Thymus (tissue), 11 donors: ENCODE data around the gene SMIM8. TPM values are rescaled to one million over a fixed set of nuclear protein-coding genes. Genes with fewer than 3 reads are reported as not detected.
"Not testable (repeated sequence)": the region's sequence is repeated elsewhere in the genome, so short reads cannot be mapped to it uniquely, and the experiment has no call there.

Experiments used
- DNase-seq, 9 donors: peaks; one replicate each; pipeline ENCODE4 v3.0.0-alpha.2; 2013; ENCODE audit warnings: low spot score in 9 of 9, low read depth in 6 of 9, missing footprints in 1 of 9
- H3K27ac ChIP-seq, 2 donors: one replicate each; pipeline ENCODE4 v1.5.1; 2013; ENCODE audit warnings: control low read depth in 1 of 2, low read depth in 1 of 2, low read length in 1 of 2, mild to moderate bottlenecking in 1 of 2, moderate library complexity in 1 of 2
- H3K27me3 ChIP-seq, 2 donors: one replicate each; pipeline ENCODE4 v1.5.1; 2013; ENCODE audit warnings: low read length in 1 of 2; ENCODE audit not compliant: control insufficient read depth in 2 of 2, insufficient read depth in 1 of 2
- H3K36me3 ChIP-seq, 2 donors: one replicate each; pipeline ENCODE4 v1.5.1; 2013; ENCODE audit warnings: low read length in 1 of 2, mild to moderate bottlenecking in 1 of 2, moderate library complexity in 1 of 2; ENCODE audit not compliant: control insufficient read depth in 2 of 2, insufficient read depth in 2 of 2
- H3K4me1 ChIP-seq, 2 donors: one replicate each; pipeline ENCODE4 v1.5.1; 2013; ENCODE audit warnings: low read length in 2 of 2; ENCODE audit not compliant: control insufficient read depth in 2 of 2, insufficient read depth in 2 of 2
- H3K4me3 ChIP-seq, 2 donors: one replicate each; pipeline ENCODE4 v1.5.1; 2013; ENCODE audit warnings: low read length in 2 of 2, control low read depth in 1 of 2, mild to moderate bottlenecking in 1 of 2
- H3K9me3 ChIP-seq, 2 donors: one replicate each; pipeline ENCODE4 v1.5.1; 2013; ENCODE audit warnings: low read length in 1 of 2, mild to moderate bottlenecking in 1 of 2; ENCODE audit not compliant: control insufficient read depth in 2 of 2, insufficient read depth in 1 of 2
- WGBS: extraction: QIAGEN DNeasy Blood & Tissue Kit; methylation state at CpG from one replicate; pipeline ENCODE4 v1.1.7; 2013; 5-methylcytosine and 5-hydroxymethylcytosine counted together
- polyA plus RNA-seq: library from polyadenylated mRNA; stranded (reverse); fragments of 200-250 nt; gene quantifications from one replicate; pipeline ENCODE4 v1.2.3, GENCODE V29; 2013
- total RNA-seq: library from RNA; stranded (reverse); fragments of 120-200 nt; gene quantifications from one replicate; pipeline ENCODE4 v1.2.4, GENCODE V29; 2013
- donor health status: healthy.

SMIM8 gene
- total and polyA plus RNA-seq, 2 donors = 8.3 to 8.8 TPM

GRCh38 chr6:87319271-87319987, 3.0 kb upstream of the SMIM8 start:
- 93% methylated on average over 3 of the region's 3 CpGs for WGBS
- Histone ChIP-seq H3K9me3 (no peaks in the 10 kb centered on the region), H3K36me3 (no peaks in the 10 kb centered on the region), H3K4me1 (no peaks in the 10 kb centered on the region), H3K4me3 (no peak overlapping the region), H3K27ac (no peak overlapping the region), H3K27me3 (no peaks in the 10 kb centered on the region)
- no peak for DNase-seq

- whole genome bisulfite sequencing = 100% methylated on average over 1 of the region's 1 CpG
- not testable (repeated sequence) for H3K4me1 ChIP-seq, H3K36me3 ChIP-seq
These were observed 1.5 kb downstream of the SMIM8 start for GRCh38 chr6:87323880-87324279.

GRCh38 chr6:87330961-87331360, 8.6 kb downstream of the SMIM8 start:
- DNase-seq = no peak
- peaks cover 7 to 12% of the 10 kb centered on the region in 2 donors for H3K4me1 ChIP-seq
- no peaks in the 10 kb centered on the region for H3K27me3 ChIP-seq
- no peaks in the 10 kb centered on the region for H3K36me3 ChIP-seq
- no peaks in the 10 kb centered on the region for H3K9me3 ChIP-seq
- H3K4me3 ChIP-seq = no peak overlapping the region
- H3K27ac ChIP-seq = no peak overlapping the region

More at GRCh38 chr6:87323880-87324279, 1.5 kb downstream of the SMIM8 start:
- DNase-seq, H3K9me3 ChIP-seq, H3K27me3 ChIP-seq, H3K4me3 ChIP-seq, H3K27ac ChIP-seq: not testable (repeated sequence)

GRCh38 chr6:87333033-87333432, 10.6 kb downstream of the SMIM8 start:
- DNase-seq = no peak
- Histone ChIP-seq H3K4me3 (no peak overlapping the region), H3K27me3 (no peaks in the 10 kb centered on the region), H3K4me1 (peaks cover 7 to 12% of the 10 kb centered on the region in 2 donors), H3K27ac (no peak overlapping the region), H3K9me3 (no peaks in the 10 kb centered on the region), H3K36me3 (no peaks in the 10 kb centered on the region)
- WGBS = 95% methylated on average over 5 of the region's 5 CpGs

- Histone ChIP-seq H3K36me3 (no peaks in the 10 kb centered on the region), H3K9me3 (no peaks in the 10 kb centered on the region), H3K4me3 (no peak overlapping the region), H3K4me1 (peaks cover 7 to 12% of the 10 kb centered on the region in 2 donors), H3K27me3 (no peaks in the 10 kb centered on the region), H3K27ac (peak overlapping the region; percentile 13 to 46)
- DNase-seq = peak in 7 of 9 donors; percentile 9 to 61 (median 32)
- WGBS = 64% methylated on average over 3 of the region's 3 CpGs
These were observed 11.3 kb downstream of the SMIM8 start for GRCh38 chr6:87333591-87334181.

GRCh38 chr6:87334683-87335082, 12.3 kb downstream of the SMIM8 start:
- H3K9me3 ChIP-seq = no peaks in the 10 kb centered on the region
- H3K4me3 ChIP-seq = no peak overlapping the region
- H3K4me1 ChIP-seq = peaks cover 7 to 12% of the 10 kb centered on the region in 2 donors
- H3K27ac ChIP-seq = no peak overlapping the region
- 97% methylated on average over 1 of the region's 1 CpG for WGBS
- no peaks in the 10 kb centered on the region for H3K36me3 ChIP-seq
- no peak for DNase-seq
- no peaks in the 10 kb centered on the region for H3K27me3 ChIP-seq

- Histone ChIP-seq H3K27ac (no peak overlapping the region), H3K27me3 (no peaks in the 10 kb centered on the region), H3K4me1 (peaks cover 7 to 12% of the 10 kb centered on the region in 2 donors), H3K4me3 (no peak overlapping the region), H3K36me3 (no peaks in the 10 kb centered on the region), H3K9me3 (no peaks in the 10 kb centered on the region)
- no peak for DNase-seq
- 97% methylated on average over 4 of the region's 4 CpGs for WGBS
These were observed 14.0 kb downstream of the SMIM8 start for GRCh38 chr6:87336367-87336766.

- H3K36me3 ChIP-seq = no peaks in the 10 kb centered on the region
- no peaks in the 10 kb centered on the region for H3K4me1 ChIP-seq
- H3K4me3 ChIP-seq = no peak overlapping the region
- H3K9me3 ChIP-seq = no peaks in the 10 kb centered on the region
- no peak overlapping the region for H3K27ac ChIP-seq
- DNase-seq = no peak
- no peaks in the 10 kb centered on the region for H3K27me3 ChIP-seq
- WGBS = 99% methylated on average over 4 of the region's 4 CpGs
These were observed 17.8 kb downstream of the SMIM8 start for GRCh38 chr6:87340230-87340629.

GRCh38 chr6:87341158-87341557, 18.8 kb downstream of the SMIM8 start:
- Histone ChIP-seq H3K9me3 (no peaks in the 10 kb centered on the region), H3K27ac (no peak overlapping the region), H3K36me3 (no peaks in the 10 kb centered on the region), H3K27me3 (no peaks in the 10 kb centered on the region), H3K4me3 (no peak overlapping the region), H3K4me1 (no peaks in the 10 kb centered on the region)
- 96% methylated on average over 2 of the region's 2 CpGs for WGBS
- DNase-seq = no peak
